ENCODE measurements around the gene KIF15. TPM values are rescaled to one million over a fixed set of nuclear protein-coding genes. Genes with fewer than 3 reads are reported as not detected.

KIF15 gene
- total RNA-seq, 2 donors from 2014 or later = 0.42 to 2.4 TPM

GRCh38 chr3:44729384-44729910 is 32.1 kb upstream of the KIF15 start, which contains the start of gene ZNF501:
TSS of gene ZNF501 (plus strand) at chr3:44729635. CDS start at chr3:44734422, 4,787 bp downstream.
- no peaks in the 10 kb centered on the region for H3K27me3 ChIP-seq (replicated peaks; ENCODE audit: insufficient read depth)
- no peak within 1 kb of the TSS for H3K27ac ChIP-seq
- DNase-seq (ENCODE audit: low spot score) (peak; percentile 84), ATAC-seq (ENCODE audit: insufficient number of reproducible peaks, low FRiP score, low read depth) (no peak)
- H3K4me1 ChIP-seq (ENCODE audit: control insufficient read depth in 1 of 2, low read depth in 2 of 2) = peaks cover 0 to 14% of the 10 kb centered on the region in 2 donors
- H3K9me3 ChIP-seq = peaks cover 58% of the 10 kb centered on the region
- H3K36me3 ChIP-seq = peaks cover 23% of the 10 kb centered on the region
- no peak for TF ChIP-seq CTCF (IDR thresholded peaks at IDR 0.05)
- peak within 1 kb of the TSS; percentile 77 for H3K4me3 ChIP-seq

- DNase-seq (ENCODE audit: low spot score) (no peak), ATAC-seq (ENCODE audit: insufficient number of reproducible peaks, low FRiP score, low read depth) (no peak)
- Histone ChIP-seq H3K36me3 (peaks cover 36% of the 10 kb centered on the region), H3K27ac (no peak overlapping the region), H3K4me1 (ENCODE audit: control insufficient read depth in 1 of 2, low read depth in 2 of 2) (peaks cover 0 to 9% of the 10 kb centered on the region in 2 donors), H3K9me3 (peaks cover 82% of the 10 kb centered on the region), H3K27me3 (replicated peaks; ENCODE audit: insufficient read depth) (no peaks in the 10 kb centered on the region), H3K4me3 (no peak overlapping the region)
- TF ChIP-seq CTCF (IDR thresholded peaks at IDR 0.05) = no peak
Measured at GRCh38 chr3:44734646-44735168, 26.9 kb upstream of the KIF15 start.

- no peak for DNase-seq (ENCODE audit: low spot score)
- Histone ChIP-seq H3K4me3 (peak overlapping the region; percentile 83), H3K4me1 (ENCODE audit: control insufficient read depth in 1 of 2, low read depth in 2 of 2) (peaks cover 5 to 13% of the 10 kb centered on the region in 2 donors), H3K9me3 (no peaks in the 10 kb centered on the region), H3K36me3 (no peaks in the 10 kb centered on the region), H3K27ac (peak overlapping the region in 1 of 2 donors; percentile 39), H3K27me3 (replicated peaks; ENCODE audit: insufficient read depth) (no peaks in the 10 kb centered on the region)
- ATAC-seq (ENCODE audit: insufficient number of reproducible peaks, low FRiP score, low read depth) = no peak
- TF ChIP-seq CTCF (IDR thresholded peaks at IDR 0.05) = no peak
Measured at GRCh38 chr3:44761101-44761423, 532 bp upstream of the KIF15 start.

GRCh38 chr3:44762170-44762677 is 630 bp downstream of the KIF15 start:
- Histone ChIP-seq H3K4me1 (ENCODE audit: control insufficient read depth in 1 of 2, low read depth in 2 of 2) (peaks cover 5 to 13% of the 10 kb centered on the region in 2 donors), H3K27me3 (replicated peaks; ENCODE audit: insufficient read depth) (no peaks in the 10 kb centered on the region), H3K36me3 (no peaks in the 10 kb centered on the region), H3K27ac (no peak overlapping the region), H3K9me3 (no peaks in the 10 kb centered on the region), H3K4me3 (peak overlapping the region; percentile 83)
- no peak for ATAC-seq (ENCODE audit: insufficient number of reproducible peaks, low FRiP score, low read depth)
- no peak for TF ChIP-seq CTCF (IDR thresholded peaks at IDR 0.05)
- DNase-seq (ENCODE audit: low spot score) = no peak

GRCh38 chr3:44762690-44763089 is 1.1 kb downstream of the KIF15 start:
- Histone ChIP-seq H3K27me3 (replicated peaks; ENCODE audit: insufficient read depth) (no peaks in the 10 kb centered on the region), H3K4me1 (ENCODE audit: control insufficient read depth in 1 of 2, low read depth in 2 of 2) (peaks cover 5 to 13% of the 10 kb centered on the region in 2 donors), H3K9me3 (no peaks in the 10 kb centered on the region), H3K27ac (no peak overlapping the region), H3K36me3 (no peaks in the 10 kb centered on the region), H3K4me3 (no peak overlapping the region)
- no peak for DNase-seq (ENCODE audit: low spot score)
- TF ChIP-seq CTCF (IDR thresholded peaks at IDR 0.05) = no peak
- no peak for ATAC-seq (ENCODE audit: insufficient number of reproducible peaks, low FRiP score, low read depth)
